A549 treated with CORT108297 at 1 μM for 4 hours (cell line): ENCODE data around the gene RPL3. TPM values are rescaled to one million over a fixed set of nuclear protein-coding genes. Genes with fewer than 3 reads are reported as not detected.

Experiments
- total RNA-seq: library from RNA; stranded (reverse); fragments of 200-300 nt; extraction: Qiagen RNA extraction; gene quantifications from 5 replicates; pipeline ENCODE4 v1.2.3, GENCODE V29; 2022

The RPL3 gene
- 1,748 to 2,379 TPM (median 1,762 TPM) in 5 replicates for total RNA-seq

GRCh38 chr22:39319284-39320022, at the start of gene RPL3:
TSS of gene RPL3 (minus strand) at chr22:39319623. CDS start at chr22:39319597, 26 bp downstream.

DNA sequence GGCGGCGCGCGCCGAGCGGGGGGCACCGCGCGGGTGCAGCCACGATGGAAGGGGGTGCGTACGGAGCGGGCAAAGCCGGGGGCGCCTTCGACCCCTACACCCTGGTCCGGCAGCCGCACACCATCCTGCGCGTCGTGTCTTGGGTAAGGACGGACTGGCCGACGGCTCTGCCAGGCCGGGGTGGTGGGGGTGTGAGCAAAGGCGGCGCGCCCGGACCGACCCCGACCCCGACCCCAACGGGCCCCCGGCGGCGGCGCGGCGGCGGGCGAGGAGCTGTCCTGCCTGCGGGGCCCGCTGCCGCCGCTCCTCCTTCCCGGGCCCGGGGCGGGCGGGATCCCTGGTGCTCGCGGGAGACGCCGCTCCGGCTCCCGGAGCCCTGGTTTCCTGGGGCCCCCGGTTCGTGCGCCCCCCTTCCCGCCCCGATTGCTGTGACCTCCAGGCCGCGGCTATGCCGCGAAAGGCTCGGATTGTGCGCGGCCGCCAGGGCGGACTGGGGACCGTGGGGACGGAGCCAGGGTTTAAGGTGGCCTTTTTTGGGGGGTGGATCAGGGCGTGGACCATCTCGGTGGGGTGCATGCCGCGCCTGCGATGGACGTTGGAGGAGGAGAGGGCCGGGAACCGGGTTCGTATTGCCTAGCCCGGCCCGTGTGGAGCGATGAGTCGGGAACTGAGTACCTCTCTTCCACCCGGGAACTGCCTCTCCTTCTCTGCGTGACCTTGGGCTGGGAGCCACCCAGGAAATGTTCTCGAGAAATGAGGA, 30.7 kb upstream of the RPL3 start, which contains the start of gene SYNGR1:
Gene SYNGR1 (plus strand): TSS at position 25 of the 760 bp plus-strand sequence. CDS start 20 bp downstream, at position 45.

Other genes with a start within 250 kb of the RPL3 start
- 0.18 TPM in 1 of 5 replicates, not detected in the others for gene APOBEC3G, start 242.3 kb downstream of the RPL3 start, total RNA-seq
- 0.14 to 0.53 TPM (median 0.41 TPM) in 5 replicates for gene APOBEC3H, start 222.4 kb downstream of the RPL3 start, total RNA-seq
- 1.2 to 1.6 TPM (median 1.3 TPM) in 5 replicates for gene CBX7, start 166.9 kb downstream of the RPL3 start, total RNA-seq
- gene PDGFB, start 74.6 kb downstream of the RPL3 start, total RNA-seq = 3.0 to 4.5 TPM (median 4.2 TPM) in 5 replicates
- 7.9 to 13.7 TPM (median 12.1 TPM) in 5 replicates for gene SYNGR1, start 30.4 kb upstream of the RPL3 start, total RNA-seq
- 8.4 to 12.3 TPM (median 11.6 TPM) in 5 replicates for gene TAB1, start 80.2 kb upstream of the RPL3 start, total RNA-seq
- gene MGAT3, start 137.4 kb upstream of the RPL3 start, total RNA-seq = 0.28 to 0.57 TPM (median 0.47 TPM) in 5 replicates
- gene MIEF1, start 182.7 kb upstream of the RPL3 start, total RNA-seq = 22.9 to 25.9 TPM (median 23.9 TPM) in 5 replicates
- gene ATF4, start 200.9 kb upstream of the RPL3 start, total RNA-seq = 310 to 392 TPM (median 356 TPM) in 5 replicates
- 82.5 to 123 TPM (median 108 TPM) in 5 replicates for gene RPS19BP1, start 213.1 kb upstream of the RPL3 start, total RNA-seq